ENCODE measurements around the gene NOTUM.

Gene NOTUM

GRCh38 chr17:81977211-81977808 lies 16.3 kb upstream of the NOTUM start, which contains the start of gene ASPSCR1:
Gene ASPSCR1 (plus strand): TSS chr17:81977629. CDS start chr17:81977647, 18 bp downstream.
- peak; percentile 79 to 81 for DNase-seq (ENCODE audit: low read depth in 2 of 2)

GRCh38 chr17:81976332-81977210 lies 15.6 kb upstream of the NOTUM start:
- DNase-seq (ENCODE audit: low read depth in 2 of 2) = no peak

DNA sequence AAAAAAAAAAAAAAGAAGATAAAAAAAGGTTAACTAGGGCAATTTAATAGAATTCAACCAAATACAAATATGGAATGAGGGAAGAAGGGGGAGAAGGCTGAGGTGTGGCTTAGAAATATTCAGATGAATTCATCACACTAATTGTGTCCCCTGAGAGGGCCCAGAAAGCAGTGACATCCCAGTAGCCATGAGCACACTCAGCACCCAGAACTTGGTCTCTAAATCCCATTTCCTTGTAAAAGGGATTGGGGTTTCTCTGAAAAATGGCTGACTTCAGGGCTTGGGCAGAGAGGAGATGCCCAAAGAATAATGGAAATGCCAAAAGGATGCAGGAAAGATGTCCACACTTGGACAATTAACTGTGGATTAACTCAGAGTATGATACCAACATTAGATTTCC lies 12.4 kb upstream of the NOTUM start:
- no peak for DNase-seq (ENCODE audit: low read depth in 2 of 2)

GRCh38 chr17:81968850-81969812 lies 8.1 kb upstream of the NOTUM start:
- no peak for DNase-seq (ENCODE audit: low read depth in 2 of 2)

DNA sequence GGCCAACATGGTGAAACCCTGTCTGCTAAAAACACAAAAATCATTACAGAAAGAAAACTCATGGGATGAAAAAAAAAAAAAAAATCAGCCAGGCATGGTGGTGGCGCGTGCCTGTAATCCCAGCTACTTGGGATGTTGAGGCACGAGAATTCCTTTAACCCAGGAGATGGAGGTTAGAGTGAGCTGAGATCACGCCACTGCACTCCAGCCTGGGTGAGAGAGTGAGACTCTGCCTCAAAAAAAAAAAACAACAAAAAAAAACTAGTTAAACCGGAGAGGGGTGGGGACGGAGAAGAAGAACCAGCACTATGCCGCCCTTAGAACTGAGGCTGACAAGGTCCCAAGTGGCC lies 7.4 kb upstream of the NOTUM start:
- DNase-seq (ENCODE audit: low read depth in 2 of 2) = no peak

DNA sequence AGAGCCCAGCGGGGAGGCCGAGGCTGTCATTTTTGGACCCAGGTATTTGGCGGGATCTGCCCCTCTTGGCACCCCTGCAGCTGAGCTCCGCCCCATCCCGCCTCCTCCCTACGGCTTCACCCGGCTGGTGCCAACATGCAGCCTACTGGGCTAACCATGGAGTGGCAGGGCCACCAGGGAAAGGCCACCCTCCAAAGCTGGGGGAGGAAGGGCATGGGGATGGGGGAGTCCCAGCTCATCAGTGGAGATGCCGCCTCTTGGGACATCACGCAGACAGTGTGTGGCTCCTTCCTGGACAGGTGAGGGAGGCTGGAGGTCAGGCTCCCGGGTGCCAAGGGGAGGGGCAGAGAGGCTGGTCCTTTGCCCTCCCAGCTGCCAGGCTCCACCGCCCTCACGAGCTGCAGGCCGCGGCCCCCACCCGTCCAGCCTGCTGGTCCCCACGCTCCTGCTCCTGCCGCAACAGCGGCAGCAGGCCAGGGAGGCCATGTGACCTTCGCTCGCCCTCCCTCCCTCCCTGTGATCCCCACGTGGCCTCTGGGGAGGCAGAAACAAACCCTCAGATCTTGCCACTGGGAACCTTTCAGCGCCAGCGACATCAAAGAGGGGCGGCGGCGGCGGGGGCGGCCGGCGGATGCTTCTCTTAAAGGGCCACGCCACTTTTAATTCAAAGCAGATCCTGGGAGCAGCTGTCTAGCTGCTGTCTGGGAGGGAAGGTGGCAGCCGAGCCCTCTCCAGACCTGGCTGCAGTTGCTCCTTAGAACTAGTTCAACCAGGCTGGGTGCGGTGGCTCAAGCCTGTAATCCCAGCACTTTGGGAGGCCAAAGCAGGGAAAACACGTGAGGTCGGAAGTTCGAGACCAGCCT lies 6.8 kb upstream of the NOTUM start:
- peak; percentile 79 for DNase-seq (ENCODE audit: low read depth in 2 of 2)

GRCh38 chr17:81967244-81967532 lies 6.2 kb upstream of the NOTUM start:
- DNase-seq (ENCODE audit: low read depth in 2 of 2) = no peak

- DNase-seq (ENCODE audit: low read depth in 2 of 2) = no peak
Observed at GRCh38 chr17:81966343-81967243, 5.6 kb upstream of the NOTUM start.

- DNase-seq (ENCODE audit: low read depth in 2 of 2) = no peak
Observed at GRCh38 chr17:81964081-81964849, 3.3 kb upstream of the NOTUM start.

DNA sequence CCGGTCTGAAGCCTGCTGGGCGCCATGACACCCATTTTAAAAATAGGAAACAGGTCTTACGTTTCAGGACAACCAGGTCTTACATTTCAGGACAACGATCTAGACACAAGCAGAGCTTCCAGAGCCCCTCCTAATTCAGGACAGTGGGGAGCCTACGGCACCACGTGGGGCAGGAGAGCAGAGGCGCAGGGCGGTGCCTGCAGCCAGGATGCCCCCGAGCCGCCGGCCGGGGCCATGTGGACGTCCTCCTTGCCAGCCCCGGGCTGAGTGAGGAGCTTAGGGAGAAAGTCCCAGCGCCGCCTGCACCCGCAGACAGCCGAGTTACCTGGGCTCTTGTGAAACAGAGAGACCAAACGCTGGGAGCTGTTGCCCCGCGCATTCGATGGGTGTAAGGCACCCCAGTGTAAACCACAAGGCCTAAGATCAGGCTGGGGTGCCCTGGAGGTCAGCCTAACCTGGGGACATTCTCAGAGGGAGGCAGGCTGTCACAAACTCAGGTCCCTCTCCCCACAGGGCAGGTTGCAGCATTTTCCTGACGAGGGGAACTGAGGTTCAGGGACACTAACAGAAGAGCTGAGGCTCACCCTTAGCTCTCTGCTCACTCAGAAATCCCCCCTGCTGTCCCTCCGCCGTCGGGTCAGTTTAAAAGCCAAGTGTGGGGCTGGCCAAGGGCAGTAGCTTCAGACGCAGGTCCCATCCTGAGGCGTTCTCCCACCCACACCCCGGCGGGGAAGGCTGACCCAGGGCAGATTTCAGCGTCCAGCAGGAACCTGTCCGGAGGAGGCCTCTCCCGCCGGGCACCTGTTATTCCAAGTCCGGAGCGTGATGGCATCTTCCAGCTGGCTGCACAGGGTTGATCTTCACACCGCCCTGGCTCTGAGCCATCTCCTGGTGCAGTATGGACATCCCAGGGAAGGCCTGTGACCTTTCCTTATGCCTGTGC lies 1.8 kb upstream of the NOTUM start:
- no peak for DNase-seq (ENCODE audit: low read depth in 2 of 2)

DNA sequence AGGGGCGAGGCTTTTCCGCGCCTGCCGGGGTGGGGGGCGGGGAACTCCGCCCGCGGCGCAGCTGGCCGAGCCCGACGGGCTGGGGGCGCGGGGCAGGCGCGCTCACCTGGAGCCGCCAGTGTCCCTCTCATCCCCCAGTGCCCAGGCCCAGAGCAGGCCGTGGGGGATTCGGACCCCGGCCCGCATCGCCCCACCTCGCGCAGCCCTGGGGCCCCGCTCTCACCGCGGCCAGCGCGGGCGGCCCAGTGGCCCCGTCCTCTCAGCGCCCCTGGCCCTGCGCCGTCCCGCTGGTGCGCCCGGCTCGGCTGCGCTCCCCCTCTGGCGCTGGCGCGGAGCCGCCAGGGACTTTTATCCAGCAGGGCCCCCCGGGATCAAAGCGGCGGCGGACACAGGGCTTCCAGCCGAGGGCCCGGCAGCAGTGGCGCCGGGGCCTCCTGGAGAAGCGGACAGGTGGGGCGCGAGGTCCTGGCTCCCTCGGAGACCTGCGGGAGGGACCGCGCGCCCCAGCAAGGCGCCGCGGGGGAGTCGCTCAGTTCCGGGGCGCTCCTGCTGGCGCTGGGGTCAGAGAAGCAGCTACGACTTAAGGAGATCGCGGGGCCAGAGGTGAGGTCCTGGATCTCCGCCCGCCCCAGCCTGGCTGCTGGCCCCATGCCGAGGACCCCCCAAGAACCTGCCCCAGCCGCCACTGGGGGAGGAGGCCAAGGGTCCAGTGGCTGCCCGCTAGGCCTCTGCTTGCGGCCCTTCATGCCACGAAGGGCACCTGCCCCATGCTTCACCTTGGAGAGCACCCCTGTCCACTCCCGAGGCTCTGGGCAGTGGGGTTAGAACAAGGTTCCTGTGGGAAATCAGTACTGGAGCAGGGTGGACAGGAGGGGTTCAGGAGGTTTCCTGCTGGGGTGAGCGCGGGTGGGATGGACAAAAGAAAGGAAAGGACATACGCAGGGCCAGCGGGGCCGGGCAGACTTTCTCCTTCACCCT lies 823 bp upstream of the NOTUM start:
- DNase-seq (ENCODE audit: low read depth in 2 of 2) = no peak

DNA sequence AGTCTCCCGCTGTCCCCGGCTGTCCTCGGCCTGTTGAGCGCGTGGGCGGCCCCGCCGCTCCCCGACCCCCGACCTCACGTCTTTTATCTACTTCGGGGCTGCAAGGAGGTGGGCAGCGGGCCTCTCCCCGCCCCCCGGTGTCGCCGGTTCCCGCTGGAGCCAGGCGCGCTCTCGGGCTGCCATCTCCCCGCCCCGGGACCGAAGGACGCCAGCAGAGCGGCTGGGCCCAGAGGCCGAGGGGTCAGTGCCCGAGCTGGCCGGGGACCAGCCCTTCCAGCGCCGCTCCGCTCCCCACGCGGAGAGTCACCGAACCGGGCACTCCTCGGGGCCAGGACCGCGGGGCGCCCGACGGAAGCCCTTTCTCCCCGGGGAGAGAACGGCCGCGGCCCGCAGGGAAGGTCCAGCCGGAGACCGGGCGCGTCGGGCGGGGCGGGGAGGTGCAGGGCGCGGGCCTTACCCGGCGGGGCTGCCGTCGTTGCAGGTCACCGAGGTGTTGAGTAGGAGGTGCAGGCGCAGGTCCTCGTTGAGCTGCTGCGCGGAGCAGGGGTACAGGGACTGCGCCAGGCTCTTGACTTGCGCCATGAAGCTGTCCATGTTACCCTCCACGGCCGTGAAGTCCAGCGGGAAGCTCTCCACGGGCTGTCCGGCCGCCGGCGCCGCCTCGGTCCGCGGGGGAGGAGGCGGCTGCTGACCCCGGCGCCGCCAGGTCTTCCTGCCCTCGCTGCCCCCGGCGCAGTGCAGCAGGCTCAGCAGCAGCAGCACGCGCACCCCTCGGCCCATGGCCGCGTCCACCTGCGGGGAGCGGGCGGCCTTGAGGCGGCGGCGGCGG lies 643 bp downstream of the NOTUM start:
- DNase-seq (ENCODE audit: low read depth in 2 of 2) = no peak

DNA sequence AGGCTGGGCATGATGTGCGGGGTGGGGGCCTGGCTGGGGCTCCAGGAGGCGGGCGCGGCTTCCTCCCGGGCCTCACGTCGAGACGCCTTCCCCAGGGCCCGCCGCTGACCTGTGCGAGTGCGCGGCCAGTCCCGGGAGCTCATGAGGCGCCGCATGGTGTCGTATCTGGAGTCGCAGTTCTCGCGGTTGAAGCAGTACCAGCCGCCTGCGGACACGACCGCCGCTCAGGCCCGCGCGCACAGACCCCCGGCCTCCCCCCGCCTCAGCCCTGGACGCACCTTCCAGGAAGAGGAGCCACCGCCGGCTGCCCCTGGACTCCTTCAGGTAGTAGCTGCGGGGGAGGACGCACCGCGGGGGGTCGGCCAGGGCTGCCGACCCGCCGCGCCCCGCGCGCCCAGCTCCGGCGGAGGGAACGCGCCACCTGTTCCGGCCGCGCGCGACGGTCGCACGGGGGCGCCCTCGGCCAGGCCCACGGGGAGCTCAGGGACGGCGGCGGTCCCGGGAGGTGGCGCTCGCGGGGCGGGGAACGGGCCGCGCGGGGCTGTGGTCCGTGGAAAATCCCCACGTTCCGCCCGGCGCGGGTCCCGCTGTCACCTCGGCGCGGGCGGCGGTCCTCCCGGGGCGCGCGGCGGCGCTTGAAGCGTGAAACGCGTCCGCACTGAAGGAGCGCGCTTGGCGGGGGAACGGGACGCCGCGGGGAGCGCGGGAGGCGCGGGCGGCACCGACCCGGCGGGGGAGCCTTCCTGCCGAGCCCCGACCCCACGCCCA lies 1.4 kb downstream of the NOTUM start:
- DNase-seq (ENCODE audit: low read depth in 2 of 2) = peak; percentile 59 to 61

GRCh38 chr17:81958633-81959342 lies 2.2 kb downstream of the NOTUM start:
- DNase-seq (ENCODE audit: low read depth in 2 of 2) = no peak
